WI38 (cell line): ENCODE data around the gene VWF.
A peak's percentile ranks its signal among the peaks of the same experiment; 100 is the strongest.

ENCODE experiments used
- H3K4me3 ChIP-seq: 2 replicates; pipeline ENCODE4 v1.5.1; 2011; ENCODE audit warnings: low read depth, mild to moderate bottlenecking, control low read depth, low read length
- CTCF ChIP-seq: IDR thresholded peaks from 2 replicates; pipeline ENCODE4 v1.5.1; 2012; ENCODE audit warnings: low read depth, mild to moderate bottlenecking, control low read depth, low read length

The VWF gene

GRCh38 chr12:5921027-5921909 lies 203.2 kb downstream of the VWF start:
- TF ChIP-seq CTCF, result no peak
- no peak overlapping the region for H3K4me3 ChIP-seq

- H3K4me3 ChIP-seq, result no peak overlapping the region
- TF ChIP-seq CTCF, result no peak
Measured at GRCh38 chr12:5916785-5917290, 207.6 kb downstream of the VWF start.

- TF ChIP-seq CTCF, result no peak
- H3K4me3 ChIP-seq, result no peak overlapping the region
Measured at GRCh38 chr12:5915511-5915910, 209.0 kb downstream of the VWF start.

GRCh38 chr12:5914387-5915149 lies 209.9 kb downstream of the VWF start:
- TF ChIP-seq CTCF, result no peak
- H3K4me3 ChIP-seq, result no peak overlapping the region

- TF ChIP-seq CTCF, result no peak
- 0 out of 2 replicates have a peak overlapping the region, but pooled peaks have one; percentile 20 for H3K4me3 ChIP-seq
Measured at GRCh38 chr12:5913387-5913786, 211.1 kb downstream of the VWF start.

GRCh38 chr12:5912437-5913334 lies 211.8 kb downstream of the VWF start:
- H3K4me3 ChIP-seq, result no peak overlapping the region
- TF ChIP-seq CTCF, result peak; percentile 57
